GM19351 (cell line): ENCODE results near the gene GNG14.
"Not testable (repeated sequence)": the region's sequence is repeated elsewhere in the genome, so short reads cannot be mapped to it uniquely, and the experiment has no call there.

Experiments
- ATAC-seq: cut with Tn5 transposase; IDR thresholded peaks from one replicate; pipeline ENCODE4 v1.9.1; 2021; ENCODE audit warnings: mild to moderate bottlenecking, moderate library complexity; ENCODE audit not compliant: unreplicated experiment

The GNG14 gene

DNA sequence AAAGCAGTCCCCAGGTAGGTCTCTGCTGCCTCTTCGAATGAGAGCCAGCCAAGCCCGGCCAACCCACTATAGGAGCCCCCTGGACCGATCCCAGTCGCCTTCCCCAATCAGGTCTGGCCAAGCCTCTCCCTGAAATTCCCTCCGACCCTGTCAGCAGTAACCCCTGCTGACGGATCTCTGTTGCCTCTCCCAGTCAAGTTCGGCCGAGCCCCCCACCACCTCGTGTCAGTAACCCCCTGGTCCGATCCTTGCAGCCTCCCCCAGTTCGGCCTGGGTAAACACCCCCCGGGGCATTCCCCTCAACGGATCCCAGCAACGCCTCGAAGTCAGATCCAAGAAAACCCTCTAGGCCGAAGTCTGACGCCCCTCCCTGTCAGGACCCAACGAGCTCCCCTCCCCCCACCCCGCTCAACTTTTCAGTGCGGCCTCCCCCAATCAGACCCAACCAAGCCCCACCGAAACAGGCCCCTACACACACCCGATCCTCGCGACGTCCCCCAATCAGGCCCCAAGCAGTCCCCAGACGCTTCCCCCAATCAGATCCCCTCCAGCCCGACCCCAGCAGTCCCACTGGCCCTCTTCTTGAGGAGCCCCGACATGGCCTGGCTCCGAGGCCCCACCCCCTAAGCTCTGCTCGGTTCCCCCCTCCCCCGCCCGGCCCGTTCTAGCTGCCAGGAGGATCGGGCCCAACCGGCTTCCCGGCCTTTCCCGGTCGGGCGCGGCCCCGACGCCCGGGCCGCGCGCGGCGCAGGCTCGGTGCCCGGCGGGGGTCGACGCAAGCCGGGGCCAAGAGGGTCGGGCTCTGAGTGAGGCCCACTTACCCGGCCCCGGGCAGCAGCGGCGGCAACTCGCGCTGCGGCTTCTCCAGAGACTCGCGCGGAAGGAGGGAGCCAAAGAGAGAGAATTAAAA, 34.1 kb downstream of the GNG14 start:
- peak; percentile 29 for ATAC-seq

DNA sequence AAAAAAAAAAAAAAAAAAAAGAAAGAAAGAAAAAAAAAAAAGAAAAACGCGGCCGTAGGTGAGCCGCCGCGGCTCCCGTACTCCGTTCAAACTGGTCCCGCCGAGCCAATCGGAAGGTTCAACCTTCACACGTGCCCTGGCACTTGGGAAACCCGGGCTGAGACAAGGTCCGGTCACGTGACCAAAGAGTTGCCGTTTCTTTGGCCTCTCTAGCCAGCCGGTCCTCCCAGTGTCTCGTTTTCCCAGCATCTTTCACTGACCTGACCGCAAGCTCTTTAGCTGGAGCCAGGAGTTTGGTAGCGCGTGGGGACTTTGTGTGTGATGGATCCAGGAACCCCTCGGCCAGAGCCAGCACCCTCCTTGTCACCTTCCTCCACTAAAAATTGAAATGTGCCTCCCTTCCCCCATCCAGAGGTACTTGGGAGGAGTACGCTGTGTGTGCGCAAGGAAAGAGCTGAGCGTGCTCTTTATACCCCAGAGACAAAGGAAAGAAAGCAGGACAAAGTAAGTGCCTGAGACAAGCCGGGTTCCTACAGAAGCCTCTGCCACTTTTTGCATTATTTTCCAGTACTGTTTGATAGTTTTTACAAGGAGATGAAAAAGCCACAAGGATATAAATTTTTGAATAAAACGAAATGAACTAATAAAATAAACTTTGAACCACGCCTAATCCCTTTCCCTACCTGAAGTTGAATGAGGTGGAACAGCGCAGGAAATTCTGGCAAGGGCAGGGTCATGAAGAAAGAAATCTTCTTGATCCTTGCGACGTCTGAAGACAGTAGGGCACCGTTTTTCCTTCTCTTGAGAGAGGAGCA, 35.0 kb downstream of the GNG14 start:
- peak; percentile 76 for ATAC-seq

- ATAC-seq = no peak
Observed at GRCh38 chr19:12723381-12723640, 35.5 kb downstream of the GNG14 start.

DNA sequence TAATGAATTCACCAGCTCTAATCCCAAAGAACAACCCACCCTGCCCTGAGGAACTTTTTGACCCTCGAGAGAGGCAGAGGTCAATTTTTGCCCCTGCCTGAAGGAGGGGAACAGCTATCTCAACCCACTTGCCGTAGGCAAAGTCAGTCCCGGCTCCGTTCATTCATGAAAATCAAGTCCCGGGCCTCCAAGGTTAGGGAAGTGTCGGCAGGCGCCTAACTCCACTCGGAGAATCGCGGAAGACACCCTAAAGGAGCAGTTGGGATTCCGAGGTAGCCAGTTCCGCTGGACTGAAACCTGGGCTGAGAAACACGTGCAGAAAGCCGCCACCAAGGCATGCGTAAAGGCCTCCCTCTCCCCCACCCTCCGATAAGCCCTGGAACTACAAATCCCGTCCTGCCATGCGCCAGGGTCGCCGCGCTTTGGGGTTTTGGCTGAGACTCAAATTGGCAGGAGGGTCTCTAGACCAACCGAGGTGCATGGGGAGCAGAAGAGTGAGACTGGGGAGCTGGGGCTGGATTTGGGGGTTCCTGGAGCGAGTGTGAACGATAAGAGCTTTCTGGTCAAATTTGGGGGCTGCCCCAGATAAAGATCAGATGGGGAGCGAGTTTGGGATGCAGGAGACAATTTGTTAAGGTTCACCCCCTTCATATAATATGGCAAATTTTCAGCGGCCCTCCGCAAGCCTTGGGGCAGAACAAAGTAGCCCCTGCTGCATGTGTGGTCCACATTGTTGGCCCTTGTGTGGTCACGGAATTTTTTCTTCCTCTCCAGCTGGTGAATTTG, 36.0 kb downstream of the GNG14 start, which contains the start of gene TNPO2:
Gene TNPO2 (minus strand): TSS at position 292 of the 786 bp plus-strand sequence. CDS start 2,955 bp downstream, outside the sequence.
- no peak for ATAC-seq

GRCh38 chr19:12725612-12726011, 37.8 kb downstream of the GNG14 start:
- not testable (repeated sequence) for ATAC-seq

DNA sequence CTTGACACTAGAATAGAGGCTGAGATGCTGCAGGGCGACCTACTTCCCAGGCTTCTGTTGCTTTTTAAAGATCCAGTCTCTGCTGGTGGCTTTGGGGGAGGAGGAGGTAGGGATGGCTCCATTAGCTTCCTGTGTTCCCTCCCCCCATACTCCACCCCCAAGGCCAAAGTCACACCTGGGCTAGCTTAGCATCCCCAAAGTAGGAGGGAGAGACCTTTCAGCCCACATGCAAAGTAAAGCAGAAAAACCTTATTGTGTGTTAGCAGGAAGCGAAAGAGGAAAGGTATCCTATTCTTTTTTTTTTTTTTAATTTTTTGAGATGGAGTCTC, 39.2 kb downstream of the GNG14 start:
- no peak for ATAC-seq

GRCh38 chr19:12727745-12728433, 40.1 kb downstream of the GNG14 start:
- ATAC-seq = no peak

DNA sequence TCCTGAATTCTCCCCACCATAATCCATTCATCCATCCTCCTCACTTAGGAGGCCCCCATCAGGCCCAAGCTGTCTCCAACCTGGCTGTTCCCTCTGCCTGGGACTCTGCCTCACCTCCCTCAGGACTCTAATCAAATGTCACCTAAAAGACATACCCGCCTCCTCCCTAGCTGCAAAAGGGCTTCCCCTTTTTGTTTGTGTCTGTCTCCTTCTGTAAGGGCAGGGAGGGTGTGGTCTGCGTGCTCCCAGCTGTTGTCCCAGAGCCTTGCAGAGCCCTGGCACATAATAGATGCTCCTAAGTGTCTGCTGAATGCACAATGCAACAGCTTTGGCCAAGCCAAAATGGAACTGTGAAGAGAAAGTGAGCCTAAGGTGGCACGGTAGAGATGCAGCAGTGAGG, 42.3 kb downstream of the GNG14 start:
- no peak for ATAC-seq

DNA sequence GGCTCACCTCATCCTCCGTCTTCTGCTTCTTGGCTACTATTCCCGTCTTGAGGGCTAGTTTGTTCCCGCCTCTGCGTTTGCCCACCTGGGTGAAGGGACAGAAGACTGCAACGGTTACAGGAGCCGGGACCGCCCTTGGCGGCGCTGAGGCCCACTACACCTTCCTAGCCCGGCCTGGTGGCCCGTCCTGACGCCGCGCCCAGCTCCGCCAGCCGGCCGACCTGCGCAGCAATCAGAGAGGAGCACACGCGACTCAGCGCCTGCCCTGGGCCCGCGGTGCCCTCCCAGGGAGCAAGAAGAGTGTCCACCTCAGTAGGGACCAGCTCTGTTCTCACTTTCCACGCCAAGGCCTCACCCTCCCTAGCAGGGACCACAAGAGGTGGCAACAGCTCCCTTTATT, 43.5 kb downstream of the GNG14 start:
- ATAC-seq = no peak

DNA sequence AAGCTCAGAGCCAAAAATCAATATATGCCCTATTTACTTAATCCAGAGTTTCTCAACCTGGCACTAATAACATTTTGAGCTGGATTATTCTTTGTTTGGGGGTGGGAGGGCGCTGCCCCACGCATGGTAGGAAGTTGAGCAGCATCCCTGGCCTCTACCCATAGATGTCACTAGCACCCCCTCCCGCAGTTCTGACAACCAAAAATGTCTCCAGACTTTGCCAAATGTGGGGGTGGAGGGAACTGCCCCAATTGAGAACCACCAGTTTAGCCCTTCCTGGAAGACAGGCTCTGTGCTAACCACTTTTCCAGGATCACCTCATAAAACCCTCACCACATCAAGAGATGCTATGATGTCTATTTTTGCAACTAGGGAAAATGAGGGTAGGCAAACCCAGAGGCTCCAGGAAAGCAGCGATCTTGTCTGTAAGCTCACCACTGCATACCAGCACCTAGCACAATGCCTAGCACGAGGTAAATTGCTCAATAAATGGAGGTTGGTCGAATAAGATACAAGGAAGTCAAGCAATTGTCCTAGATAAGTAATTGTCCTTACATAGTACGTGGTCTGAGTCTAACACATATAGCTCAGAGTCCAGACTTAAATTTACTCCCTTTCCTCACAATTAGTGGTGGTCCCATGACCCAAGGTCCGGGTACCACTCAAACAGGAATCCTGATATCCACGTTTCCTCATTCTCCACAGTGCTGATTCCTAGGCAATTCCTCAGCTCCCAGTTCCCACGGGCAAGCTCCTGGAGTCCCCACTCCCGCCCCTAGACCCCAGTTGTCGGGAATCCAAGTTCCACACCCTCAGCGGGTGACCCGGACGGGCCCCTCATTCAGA, 45.8 kb downstream of the GNG14 start:
- no peak for ATAC-seq

DNA sequence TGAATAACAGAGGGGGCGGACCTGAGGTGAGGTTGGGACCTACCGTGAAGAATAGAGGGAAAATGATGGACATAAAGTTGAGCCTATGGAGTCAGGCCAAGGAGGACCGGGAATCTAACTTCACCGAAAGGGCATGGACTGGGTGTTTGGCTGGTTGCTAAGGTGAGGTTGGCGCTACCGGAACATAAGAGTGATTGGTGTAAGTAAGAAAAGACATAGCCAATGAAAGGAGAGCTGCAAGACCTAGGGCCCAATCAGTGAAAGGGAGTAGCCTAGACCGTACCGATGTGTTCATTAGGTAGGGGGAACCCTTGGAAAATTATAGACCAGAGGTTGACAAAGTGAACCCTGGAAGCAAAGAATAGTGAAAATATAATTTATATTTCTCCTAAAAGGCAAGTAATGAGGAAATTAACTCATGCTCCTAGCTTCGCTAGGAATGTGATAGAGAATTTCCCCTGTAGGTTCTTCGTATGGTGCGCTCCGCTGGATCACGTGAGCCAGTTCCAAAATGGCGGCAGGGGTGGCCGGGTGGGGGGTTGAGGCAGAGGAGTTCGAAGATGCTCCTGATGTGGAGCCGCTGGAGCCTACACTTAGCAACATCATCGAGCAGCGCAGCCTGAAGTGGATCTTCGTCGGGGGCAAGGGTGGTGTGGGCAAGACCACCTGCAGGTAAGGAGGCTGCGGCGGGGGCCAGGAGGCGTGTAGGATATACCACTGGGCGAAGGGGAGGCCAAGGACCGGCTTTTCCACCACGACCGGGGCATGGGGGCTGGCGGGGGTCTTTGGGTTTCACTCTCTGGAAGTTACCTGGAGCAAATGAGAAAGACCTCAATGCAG, 49.4 kb downstream of the GNG14 start, which contains the start of gene GET3:
Gene GET3 (plus strand): TSS at position 503 of the 840 bp plus-strand sequence. CDS start 9 bp downstream, at position 512.
- peak; percentile 86 for ATAC-seq

DNA sequence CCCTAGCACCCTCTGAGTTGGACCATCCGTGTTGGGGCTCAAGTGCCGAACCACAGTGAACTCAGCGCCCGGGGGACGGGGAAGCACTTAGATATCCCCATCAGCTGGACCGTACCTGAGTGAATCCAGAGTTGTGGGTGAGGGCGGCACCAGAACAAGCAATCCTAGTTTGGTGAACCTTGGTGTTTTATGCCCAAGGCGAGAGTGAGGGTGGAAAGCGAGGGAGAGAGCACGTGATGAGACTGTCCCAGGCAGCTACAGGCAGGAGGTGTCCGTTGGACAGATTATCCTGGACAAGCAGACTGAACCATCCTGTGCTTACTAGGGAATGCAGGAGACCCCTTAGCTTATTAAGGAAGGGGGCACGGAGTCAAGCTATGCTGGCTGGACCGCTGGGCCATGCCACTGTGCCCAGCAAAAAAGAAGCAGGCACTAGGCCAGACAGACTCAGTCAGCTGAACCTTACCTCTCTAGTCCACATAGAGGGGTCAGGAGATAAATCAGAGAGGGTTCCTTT, 50.1 kb downstream of the GNG14 start:
- ATAC-seq = no peak
